HG03039 (cell line): Measurements from ENCODE around the gene TFRC.
"Not testable (repeated sequence)": the region's sequence is repeated elsewhere in the genome, so short reads cannot be mapped to it uniquely, and the experiment has no call there.

Experiments
- ATAC-seq: cut with Tn5 transposase; IDR thresholded peaks from one replicate; pipeline ENCODE4 v1.9.1; 2021; ENCODE audit warnings: mild to moderate bottlenecking, moderate library complexity; ENCODE audit not compliant: unreplicated experiment

The TFRC gene

DNA sequence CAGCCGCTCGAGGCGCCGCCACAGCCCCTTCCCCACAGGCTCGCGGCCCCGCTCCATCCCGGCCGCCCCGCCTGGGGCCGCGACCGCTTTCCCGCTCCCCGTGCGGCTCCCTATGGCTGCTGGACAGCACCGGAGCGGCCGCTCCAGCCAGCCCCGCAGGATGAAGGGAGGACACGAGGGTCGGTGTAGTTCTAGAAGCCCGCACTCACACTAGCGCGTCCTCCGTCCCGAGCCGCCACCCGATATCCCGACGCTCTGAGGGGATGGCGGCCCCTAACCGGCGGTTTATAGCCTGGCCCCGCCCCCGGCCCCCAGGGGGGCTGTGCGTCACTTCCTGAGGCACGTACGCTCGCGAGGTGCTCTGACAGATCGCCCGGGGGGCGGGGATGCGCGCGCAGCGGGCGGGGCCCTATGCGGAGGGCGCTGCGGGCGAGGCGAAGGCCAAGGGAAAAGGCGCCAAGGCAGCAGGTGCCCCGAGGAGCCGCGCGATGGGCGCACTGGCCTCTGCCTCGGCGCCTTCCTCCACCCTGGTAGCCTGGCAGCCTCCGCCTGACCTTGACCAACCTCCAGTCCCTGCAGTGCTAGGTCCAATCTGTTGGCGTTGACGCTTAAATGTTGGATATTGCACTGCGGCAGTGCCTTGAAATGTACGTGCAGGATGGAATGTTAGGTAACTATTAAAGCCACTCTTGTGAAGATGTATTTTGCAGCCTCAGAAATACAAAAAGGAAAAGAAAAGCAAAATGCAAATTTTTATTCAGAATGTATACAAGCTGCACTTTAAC lies at the start of gene TFRC:
TFRC (minus strand) TSS at position 257 of the 785 bp plus-strand sequence. CDS start 4,991 bp downstream, outside the sequence.
- ATAC-seq: peak; percentile 82

DNA sequence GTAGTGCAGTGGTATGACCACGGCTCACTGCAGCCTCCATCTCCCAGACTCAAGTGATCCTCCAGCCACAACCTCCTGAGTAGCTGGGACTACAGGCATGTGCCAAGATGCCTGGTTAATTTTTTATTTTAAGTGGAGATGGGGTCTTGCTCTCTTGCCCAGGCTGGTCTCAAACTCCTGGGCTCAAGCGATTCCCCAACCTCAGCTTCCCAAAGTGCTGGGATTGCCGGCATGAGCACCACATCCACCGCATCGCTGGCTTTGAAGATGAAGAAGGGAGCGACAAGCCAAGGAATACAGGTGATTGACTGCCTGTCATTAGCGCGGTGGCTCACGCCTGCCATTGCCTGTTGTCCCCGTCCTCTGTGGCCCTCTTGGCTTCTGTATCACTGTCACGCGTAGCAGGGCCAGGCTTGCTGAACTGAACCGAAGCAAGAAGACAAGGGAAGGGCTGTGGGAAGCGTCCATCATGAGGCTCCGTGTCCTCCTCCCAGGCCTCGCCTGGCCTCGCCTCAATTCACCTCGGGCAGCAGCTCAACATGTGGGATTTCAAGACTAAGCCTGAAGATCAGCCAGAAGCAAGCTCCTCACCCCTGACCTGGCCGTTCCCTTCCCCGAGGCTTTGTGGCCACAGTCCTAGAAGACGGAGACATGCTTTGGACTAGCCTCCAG lies 46.4 kb upstream of the TFRC start:
- ATAC-seq: no peak

DNA sequence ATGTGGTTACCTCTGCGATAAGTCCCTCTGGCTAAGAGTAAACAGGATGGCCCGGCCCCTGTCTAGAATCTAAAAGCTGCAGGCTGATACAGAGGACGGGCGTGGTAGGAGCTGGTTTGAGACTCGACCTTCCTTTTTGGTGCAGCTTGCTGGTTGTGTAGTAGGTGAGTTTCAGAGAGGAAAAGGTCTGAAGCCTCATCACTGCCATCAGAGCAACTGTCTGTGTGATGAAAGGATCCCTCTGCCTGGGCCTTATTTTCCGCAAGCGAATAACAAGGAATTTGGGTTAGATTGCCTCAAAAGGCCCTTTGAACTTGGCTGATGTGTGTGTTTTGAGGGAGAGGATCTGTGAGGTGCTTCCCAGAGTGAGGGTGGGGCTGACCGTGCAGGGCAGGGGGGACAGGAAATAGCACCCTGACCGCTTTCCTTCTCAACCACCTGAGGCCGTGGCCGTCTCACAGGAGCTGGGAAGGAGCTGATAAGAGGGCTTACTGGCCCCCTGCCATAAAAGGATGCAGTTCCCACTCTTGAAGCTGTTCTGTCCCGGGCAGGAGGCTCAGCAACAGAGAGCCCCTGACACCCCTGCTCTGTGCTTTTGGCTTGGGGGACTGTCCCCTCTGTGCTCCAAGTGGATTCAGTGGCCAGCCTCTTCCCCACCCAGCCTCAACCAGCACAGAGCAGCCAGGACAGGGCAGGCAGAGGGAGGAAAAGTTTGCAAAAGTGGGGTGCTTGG lies 45.6 kb upstream of the TFRC start:
- ATAC-seq: no peak

DNA sequence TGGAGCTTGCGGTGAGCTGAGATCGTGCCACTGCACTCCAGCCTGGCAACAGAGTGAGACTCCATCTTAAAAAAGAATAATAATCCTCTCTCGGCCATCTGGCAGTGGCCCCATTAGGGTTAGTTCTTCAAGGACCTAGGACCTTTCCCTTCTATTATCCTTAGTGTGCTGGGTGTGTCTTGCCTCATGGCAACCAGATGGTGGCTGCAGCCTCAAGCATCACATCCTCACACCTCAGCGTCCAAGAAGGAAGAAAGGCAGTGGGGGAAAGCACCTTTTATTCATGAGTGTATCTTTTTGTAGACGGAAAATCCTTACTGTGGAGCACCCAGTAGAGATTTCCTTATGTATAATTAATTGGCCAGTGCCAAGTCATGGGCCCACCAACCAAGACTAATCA lies 42.7 kb upstream of the TFRC start:
- ATAC-seq: no peak

DNA sequence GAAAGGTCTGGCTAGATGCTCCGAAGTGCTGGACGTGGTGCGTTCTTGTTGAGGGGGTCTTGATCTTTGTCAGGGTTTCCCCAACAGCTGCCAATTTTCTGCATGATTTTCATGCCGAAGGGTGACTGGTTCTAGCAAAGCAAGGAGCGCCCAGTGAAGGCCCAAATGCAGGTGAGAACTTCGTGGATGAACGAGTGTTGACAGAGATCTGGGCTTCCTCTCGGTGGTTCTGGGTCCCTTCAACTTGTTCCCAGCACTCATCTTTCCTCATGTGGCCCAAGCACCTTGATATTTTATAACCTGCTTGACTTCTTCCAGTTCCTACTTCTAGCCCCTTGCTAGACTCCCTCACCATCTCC lies 40.8 kb upstream of the TFRC start:
- ATAC-seq: no peak

DNA sequence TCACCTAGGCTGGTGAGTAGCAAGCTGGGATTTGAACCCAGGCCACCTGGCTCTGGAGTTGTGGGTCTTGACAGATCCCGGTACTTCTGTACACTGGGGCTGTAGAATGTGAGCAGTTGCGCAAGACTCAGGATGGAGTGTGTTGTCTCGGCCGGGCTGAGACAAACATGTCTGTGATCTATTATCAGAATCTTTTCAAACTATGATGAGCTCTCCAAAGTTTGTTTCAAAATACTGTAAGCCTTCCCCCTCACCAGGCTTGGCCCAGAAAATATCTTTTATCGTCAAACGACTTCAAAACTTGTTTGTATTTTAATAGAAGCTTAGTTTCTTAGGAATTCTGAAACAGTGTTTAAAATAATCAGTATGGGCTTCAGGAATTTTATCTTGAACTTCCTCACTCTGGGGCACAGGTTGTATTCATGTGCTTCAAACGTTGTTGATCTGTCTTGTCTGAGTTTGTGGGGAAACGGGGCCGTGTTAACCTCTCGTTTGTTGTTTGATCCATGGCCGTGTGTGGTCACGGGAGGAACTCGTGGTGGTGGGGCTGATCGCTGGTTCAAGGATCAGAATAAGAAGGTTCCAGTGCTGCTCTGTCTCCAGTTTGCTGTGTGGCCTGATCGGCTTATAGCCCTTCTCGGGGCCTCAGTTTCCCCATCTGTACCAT lies 40.3 kb upstream of the TFRC start:
- ATAC-seq: no peak

DNA sequence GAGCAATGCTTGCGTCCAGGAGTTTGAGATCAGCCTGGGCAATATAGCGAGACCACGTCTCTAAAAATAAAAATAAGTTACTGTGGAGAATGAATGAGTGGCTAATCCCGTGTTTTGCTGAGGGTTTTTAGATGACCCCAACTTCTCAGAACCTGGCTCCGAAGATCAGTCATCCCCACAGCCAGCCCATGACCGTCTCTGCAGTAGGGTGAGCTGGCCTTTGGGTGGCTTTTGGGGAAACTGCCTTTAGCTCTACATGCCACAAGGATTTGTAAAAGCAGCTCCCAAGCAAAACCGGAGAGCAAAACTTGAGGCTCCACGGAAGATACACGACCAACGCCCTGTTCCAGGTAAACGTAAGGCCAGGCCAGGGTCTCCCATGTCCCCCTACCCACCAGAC lies 39.2 kb upstream of the TFRC start:
- ATAC-seq: no peak

DNA sequence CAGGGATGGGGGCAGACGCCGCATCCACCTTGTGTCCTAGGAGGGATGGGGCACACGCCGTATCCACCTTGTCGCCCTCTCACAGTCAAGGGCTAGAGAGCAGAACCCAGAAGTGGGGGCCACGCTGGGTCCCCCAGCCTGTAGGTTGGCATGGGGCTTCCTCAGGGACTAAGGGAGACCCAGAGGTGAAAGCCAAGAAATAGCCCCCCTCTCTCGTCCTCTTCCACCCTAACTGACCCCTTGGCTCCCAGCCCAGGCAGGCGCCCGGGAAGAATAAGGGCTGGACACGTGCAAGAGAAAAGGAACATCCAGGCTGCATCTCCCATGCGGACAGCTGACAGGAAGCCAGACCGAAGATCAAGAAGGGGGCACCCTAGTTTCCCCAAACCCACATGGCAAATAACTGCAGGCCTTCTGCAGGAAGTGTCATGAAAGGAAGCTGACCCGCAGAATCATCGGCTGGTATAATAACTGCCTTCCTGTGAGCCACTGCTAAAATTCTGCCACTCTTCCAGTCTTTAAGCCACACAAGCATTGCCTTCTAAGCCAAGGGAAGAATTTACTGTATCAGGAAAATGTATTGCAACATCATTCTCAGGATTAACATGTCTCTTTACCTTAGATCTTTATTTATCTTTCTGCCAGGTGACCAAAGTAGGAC lies 38.5 kb upstream of the TFRC start:
- ATAC-seq: no peak

DNA sequence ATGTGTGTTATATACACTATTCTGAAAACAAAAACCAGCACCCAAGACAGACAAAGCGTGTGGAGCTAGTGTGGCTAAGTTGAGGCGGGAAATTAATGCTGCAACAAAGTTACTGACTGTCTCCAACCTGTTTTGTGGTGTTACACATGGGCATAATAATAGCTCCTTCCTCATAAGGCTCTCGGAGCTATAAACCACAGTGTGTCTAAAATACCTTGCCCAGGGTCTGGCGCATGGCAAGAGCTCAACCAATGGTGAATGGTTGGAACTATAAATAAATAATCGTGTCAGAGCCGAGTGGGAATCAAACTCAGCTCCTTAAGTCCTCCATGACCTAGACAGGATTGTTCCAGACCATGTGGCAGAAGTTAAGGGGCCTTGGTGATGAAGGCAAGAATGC lies 35.9 kb upstream of the TFRC start:
- ATAC-seq: no peak

DNA sequence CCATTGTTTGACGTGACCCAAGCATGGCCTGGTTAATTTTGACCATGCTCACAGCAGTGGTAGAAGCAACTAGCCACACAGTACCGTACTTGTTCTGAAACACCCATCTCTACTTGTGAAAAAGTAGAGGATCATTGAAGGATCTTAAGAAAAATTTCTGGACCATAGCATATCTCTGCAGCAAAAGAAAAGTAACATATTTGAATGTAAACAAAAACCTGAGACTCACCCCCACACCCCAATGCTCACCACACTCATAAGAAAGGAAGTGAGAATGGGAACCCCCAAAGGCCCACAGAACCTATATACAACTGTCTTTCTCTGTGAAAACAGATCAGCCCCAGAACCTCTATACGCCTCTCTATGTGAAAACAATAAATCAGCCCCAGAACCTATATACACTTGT lies 33.8 kb upstream of the TFRC start:
- ATAC-seq: peak; percentile 56

DNA sequence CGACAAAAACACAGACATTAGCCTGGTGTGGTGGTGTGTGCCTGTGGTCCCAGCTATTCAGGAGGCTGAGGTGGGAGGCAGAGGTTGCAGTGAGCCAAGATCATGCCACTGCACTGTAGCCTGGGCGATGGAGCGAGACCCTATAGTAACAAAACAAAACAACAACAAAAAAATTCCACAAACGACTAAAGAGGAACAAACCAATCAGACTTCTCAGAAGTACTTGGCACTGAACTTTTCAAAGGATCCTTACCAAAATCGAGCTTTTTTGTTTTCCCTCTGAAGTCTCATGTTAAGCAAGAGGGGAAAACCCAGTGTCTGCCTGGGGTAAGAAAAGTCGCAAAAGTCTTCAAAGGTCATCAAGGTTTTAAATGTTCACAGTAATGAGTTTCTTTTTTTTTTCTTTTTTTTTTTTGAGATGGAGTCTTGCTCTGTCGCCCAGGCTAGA lies 30.1 kb upstream of the TFRC start:
- no peak for ATAC-seq

DNA sequence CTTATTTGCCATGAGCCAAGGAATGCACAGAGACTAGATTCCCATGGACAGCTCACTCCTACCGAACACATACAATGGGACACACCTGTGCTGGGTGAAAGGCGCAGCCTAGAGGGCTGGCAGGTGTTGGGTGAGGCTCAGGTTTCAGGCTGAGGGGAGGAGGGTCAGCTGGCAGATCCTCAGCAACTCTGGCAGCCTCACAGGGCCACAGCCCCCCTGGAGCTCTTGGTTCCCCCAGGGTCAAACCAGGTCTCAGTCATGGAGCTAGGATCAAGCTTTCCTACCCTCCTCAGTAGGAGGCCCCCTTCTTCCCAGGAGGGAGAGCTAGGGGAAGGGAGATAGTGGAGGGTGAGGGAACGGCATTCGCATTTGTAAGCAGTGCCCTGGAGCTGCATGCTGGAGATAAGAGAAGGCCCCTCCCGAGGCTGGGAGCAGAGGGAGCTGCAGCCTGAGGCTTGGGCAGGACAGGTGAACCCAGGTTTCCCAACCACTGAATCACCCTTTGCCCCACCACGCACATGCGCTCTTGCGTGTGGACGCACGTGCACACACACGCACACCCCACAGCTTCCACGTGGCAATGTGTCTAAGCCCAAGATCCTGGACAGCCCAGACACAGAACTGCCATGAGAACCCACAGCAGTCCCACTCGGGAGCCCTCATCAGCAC lies 26.3 kb upstream of the TFRC start:
- no peak for ATAC-seq

DNA sequence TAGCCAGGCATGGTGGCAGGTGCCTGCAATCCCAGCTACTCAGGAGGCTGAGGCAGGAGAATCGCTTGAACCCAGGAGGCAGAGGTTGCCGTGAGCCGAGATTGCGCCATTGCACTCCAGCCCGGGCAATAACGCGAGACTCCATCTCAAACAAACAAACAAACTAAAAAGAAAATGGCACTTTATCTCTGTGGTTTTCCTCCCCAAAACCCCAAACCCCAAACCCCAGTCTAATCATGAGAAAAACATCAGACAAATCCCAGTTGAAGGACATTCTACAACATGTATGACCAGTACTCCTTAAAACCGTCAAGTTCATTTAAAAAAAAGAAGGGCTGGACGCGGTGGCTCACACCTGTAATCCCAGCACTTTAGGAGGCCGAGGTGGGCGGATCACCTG lies 22.8 kb upstream of the TFRC start:
- not testable (repeated sequence) for ATAC-seq

DNA sequence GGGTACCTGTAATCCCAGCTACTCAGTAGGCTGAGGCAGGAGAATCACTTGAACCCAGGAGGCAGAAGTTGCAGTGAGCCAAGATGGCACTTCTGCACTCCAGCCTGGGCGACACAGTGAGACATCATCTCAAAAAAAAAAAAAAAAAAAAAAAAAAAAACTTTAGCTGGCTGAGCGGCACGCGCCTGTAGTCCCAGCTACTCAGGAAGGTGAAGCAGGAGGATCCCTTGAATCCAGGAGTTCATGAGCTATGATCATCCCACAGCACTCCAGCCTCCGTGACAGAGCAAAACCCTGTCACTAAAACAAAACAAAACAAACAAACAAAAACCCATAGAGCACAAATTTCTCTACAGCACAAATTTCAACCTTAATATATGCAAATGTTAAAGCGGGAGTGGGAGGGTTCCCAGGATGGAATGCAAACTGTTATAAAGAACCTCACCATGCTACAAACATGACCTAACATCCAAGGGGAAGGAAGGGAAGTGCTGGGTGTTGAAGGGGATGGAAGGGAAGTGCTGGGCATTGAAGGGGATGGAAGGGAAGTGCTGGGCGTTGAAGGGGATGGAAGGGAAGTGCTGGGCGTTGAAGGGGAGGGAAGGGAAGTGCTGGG lies 16.6 kb upstream of the TFRC start:
- not testable (repeated sequence) for ATAC-seq

DNA sequence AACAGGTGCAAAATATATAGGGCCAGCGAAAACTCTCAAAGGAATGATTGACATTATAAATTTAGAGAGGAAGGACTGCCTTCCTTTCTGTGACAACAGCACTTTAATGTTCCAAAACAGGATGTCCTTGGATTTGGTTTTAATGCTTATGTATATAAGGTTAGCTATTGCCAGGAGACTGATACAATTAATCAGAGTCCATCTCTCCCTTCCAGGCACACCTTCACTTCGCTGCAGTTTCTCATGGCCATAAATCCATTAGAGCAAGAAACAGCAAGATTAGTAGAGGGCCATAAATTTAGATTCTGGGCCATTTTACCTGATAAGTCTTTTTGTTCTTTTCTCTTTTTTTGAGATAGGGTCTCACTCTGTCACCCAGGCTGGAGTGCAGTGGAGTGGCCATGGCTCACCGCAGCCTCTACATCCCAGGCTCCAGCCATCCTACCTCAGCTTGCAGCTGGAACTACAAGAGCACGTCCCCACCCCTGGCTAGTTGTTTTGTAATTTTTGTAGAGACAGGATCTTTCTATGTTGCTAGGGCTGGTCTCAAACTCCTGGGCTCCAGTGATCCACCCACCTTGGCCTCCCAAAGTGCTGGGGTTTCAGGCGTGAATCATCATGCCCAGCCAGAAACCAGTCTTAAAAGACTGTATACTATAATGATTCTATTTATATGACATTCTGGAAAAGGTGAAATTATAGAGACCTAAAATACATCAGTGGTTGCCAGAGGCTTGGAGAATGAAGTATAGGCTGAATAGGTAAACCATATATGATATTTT lies 15.7 kb upstream of the TFRC start:
- ATAC-seq: no peak

DNA sequence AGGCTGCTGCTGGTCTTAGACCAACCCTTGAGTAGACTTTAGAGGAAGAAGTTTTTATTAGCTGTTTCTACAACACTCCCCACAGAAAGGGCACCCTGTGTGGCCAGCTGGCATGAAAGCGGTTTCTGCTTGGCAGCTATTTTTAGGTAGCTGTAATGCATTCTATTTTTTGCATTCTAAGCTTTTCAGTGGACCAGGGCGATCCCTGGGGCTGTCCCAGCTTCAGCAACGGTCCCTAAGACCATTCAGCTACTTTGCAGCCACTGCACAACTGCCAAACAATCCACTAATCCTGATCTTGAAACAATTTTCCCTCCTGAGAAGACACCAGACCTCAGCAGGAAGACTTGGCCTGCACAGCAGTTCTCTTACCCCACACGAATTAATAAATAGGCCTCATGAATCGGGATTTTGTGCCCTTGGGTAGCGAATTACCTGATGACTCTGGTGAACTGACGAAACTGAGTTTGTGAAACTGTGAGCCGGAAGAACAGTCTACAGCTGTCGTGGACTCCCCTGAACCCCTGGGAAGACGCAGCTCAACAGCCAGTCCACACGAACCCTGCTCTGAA lies 14.6 kb upstream of the TFRC start:
- peak; percentile 66 for ATAC-seq

DNA sequence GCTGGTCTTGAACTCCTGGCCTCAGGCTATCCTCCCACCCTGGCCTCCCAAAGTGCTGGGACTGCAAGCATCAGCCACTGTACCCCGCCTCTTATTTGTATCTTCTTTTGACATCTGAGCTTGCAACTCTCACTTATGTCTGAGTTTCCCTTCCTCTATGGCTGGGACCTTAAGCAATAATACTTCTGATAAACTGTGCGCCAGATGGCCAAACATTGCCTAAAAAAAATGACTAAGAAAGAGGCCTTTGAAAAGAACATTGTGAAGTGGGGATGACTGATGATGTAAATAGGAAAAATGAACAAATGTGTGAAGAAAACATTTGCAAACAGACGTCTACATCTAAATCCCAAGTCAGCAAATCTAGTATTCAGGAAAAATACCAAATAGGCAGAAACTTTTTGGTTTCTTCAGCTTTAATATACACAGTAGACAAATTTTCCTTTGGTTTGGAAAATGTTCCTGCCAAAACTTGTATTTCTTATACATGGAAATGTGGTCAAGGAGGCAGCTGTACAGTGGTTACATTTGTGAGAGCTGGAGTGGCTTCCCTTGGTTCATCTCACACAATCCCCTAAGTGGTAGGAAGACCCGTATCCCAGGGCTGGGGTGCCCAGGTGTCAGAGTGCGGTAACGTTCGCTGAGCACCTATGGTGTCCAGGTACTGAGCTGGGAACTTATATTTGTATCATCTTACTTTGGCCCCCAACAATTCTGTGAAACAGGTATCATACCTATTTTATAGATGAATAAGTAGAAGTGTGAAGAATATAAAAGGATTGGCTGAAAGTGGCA lies 11.6 kb upstream of the TFRC start:
- no peak for ATAC-seq

DNA sequence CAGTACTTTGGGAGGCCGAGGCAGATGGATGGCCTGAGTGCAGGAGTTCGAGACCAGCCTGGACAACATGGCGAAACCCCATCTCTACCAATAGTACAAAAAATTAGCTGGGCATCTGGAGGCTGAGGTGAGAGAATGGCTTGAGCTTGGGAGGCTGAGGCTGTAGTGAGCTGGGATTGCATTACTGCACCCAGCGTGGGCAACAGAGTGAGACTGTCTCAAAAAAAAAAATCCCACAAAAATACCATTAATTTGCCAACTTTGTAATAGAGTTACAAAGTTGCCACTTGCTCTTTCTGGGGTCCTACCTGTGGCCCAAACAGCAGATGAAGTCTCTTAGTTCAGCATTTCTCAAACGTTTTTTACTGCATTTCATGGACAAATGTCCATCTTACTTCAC lies 6.0 kb upstream of the TFRC start:
- ATAC-seq: no peak
